ENCODE results near the gene GPRIN3.
"Not testable (repeated sequence)": the region's sequence is repeated elsewhere in the genome, so short reads cannot be mapped to it uniquely, and the experiment has no call there.

The GPRIN3 gene

DNA sequence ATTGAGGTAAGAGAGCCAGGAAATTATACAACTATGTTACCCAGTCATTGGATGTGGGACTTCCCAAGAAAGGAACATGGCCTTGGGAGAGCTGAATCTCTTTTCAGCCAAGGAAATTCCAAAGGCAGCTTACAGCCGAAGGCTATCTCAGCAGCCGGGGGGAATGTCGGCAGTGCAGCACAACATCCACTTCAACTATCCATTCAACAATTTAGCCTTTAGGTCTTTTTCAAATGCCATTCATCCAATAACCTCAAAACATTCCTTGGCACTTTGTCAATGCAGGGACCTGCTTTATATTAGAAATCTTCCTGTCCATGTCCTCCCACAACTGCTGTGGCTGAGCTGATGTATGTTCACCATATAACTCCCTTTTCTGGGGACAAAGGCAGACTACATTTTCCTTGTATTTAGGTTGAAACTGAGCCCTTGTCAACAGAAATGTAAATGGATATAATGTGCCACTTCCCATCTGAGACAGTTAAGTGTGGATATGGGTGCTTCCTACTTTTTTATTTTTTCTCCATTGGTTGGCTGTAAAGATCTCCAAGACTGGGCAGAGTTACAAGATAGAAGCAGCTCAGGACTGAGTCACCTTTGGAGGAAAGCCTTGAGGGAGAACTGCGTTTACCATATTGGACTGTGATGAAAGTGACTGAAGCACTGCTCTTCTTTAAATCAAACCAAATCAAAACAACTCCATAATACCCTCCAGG, 94.8 kb downstream of the GPRIN3 start:
- no peak for DNase-seq

DNA sequence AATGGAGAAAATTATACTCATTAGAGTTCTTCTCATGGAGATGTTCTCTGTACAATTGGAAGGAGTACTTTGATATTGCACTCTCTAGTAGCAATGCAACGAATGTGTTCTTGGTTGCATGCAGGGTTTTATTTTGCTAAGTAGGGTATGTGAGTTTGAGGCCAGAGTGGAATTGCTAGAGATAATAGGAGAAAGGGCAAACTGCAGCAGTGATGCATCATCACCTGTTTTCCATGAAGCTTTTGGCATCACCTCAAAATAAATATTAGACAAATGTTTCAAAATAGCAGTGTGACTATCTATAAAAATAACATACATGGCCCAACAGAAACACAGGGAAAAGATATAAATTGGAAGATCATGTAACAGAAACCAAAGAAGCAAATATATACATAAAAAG, 103.0 kb downstream of the GPRIN3 start:
- DNase-seq = no peak

DNA sequence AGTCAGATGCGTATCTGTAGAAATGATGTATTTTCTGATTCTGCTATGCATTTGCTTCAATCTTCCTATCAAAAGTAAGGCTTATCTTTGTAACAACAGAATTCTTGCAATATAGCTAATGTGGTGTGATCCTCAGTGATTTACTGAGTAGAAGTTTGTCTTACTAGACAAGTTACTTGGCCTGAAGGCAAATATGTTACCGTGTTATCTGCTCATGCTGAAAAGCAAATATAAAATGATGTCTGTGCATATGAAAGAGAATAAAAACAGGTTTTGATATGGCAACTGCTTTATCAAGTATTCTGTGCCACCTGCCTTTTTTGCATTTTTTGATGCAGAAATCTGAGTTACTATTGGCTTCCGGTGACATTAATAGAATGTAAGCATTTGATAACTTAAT, 103.7 kb downstream of the GPRIN3 start:
- DNase-seq = no peak

DNA sequence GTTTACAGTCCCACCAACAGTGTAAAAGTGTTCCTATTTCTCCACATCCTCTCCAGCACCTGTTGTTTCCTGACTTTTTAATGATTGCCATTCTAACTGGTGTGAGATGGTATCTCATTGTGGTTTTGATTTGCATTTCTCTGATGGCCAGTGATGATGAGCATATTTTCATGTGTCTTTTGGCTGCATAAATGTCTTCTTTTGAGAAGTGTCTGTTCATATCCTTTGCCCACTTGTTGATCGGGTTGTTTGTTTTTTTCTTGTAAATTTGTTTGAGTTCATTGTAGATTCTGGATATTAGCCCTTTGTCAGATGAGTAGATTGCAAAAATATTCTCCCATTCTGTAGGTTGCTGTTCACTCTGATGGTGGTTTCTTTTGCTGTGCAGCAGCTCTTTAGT, 108.2 kb downstream of the GPRIN3 start:
- DNase-seq = not testable (repeated sequence)

DNA sequence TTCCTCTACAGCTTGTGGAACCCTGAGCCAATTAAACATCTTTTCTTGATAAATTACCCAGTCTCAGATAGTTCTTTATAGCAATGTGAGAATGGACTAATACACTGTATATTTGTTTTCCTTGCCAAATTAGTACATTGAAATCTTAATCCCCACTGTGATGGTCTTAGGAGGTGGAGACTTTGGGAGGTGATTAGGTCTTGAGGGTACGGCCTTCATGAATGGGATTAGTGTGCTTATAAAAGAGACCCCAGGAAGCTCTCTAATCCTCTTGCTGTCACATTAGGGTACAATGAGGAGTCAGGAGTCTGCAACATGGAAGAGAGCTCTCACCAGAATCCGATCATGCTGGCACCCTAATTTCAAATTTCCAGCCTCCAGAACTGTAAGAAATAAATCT, 109.7 kb downstream of the GPRIN3 start:
- DNase-seq = no peak

DNA sequence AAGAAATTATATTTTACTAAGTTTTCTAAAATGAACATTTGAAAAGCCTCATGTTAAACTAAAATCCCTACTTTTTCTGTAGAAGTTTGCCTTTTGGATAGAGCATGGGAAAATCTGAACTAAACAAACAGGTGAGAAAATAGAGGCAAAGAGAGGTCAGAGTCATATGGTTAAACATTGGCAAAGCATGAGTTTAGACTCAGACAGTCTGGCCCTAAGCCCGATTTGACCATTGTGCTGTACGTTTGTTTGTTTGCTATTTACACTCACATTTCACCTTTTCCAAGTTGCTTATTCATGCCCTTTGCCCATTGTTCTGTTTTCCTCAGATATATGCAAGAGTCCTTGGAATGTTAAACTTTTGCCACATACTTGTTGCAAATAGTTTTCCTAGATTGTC, 110.9 kb downstream of the GPRIN3 start:
- DNase-seq = no peak

DNA sequence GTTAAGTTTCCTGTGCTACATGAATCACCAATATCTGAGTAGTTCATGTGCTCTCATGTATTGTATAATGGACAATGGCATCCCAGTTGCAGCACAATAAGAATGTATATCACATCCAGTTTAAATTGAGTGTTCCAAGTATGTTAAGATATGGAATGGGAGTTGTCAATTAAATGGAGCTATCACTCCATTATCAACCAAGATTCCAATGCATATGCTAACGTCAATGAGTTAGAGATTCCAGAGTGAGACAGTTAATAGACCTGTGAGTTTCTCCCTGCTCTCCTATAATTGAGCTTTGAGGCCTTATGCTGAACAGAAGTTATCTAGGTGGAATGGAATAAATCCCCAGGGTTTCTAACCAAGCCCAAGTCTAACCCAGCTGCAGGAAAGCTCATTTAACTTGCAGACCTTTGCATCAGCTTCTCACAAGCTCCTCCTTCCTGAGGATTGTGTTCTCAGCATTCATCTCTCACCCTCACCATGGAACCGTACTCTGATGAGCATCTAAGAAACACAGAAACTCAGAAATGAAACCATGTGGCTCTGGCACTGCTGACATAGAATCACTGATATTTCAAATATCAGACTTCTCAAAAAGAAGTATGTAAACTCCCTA, 111.4 kb downstream of the GPRIN3 start:
- DNase-seq = no peak

DNA sequence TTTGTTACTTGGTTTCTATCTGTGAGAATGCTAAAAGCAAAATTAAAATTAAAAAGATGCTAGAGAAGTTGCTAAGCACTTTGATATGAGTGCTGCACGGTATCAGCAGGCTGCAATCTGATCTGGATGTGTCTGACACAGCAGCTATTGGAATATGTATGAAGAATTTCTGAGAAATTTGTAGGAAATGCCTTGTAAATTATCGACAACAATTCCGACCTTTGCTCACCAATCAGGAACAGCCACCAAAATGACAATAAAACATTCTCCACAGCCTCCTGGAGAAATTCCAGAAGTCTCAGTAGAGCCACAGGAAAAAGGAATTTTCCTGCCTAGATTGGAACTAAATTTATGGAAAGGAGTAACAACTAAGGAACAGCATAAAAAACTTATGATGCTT, 113.8 kb downstream of the GPRIN3 start:
- no peak for DNase-seq
